GM12873 (cell line): ENCODE results near the gene PSMB1.

Experiments
- TF ChIP-seq, protein P1 (sequence below): IDR thresholded peaks from 2 replicates; pipeline ENCODE4 v1.5.1; 2012; ENCODE audit warnings: low read depth, mild to moderate bottlenecking, moderate library complexity, low read length, control low read depth; ENCODE audit not compliant: insufficient read depth; ENCODE audit errors: missing control alignments

Gene PSMB1

GRCh38 chr6:170516783-170517616 is 36.1 kb downstream of the PSMB1 start:
- TF ChIP-seq, protein P1, sequence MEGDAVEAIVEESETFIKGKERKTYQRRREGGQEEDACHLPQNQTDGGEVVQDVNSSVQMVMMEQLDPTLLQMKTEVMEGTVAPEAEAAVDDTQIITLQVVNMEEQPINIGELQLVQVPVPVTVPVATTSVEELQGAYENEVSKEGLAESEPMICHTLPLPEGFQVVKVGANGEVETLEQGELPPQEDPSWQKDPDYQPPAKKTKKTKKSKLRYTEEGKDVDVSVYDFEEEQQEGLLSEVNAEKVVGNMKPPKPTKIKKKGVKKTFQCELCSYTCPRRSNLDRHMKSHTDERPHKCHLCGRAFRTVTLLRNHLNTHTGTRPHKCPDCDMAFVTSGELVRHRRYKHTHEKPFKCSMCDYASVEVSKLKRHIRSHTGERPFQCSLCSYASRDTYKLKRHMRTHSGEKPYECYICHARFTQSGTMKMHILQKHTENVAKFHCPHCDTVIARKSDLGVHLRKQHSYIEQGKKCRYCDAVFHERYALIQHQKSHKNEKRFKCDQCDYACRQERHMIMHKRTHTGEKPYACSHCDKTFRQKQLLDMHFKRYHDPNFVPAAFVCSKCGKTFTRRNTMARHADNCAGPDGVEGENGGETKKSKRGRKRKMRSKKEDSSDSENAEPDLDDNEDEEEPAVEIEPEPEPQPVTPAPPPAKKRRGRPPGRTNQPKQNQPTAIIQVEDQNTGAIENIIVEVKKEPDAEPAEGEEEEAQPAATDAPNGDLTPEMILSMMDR, result peak; percentile 83

DNA sequence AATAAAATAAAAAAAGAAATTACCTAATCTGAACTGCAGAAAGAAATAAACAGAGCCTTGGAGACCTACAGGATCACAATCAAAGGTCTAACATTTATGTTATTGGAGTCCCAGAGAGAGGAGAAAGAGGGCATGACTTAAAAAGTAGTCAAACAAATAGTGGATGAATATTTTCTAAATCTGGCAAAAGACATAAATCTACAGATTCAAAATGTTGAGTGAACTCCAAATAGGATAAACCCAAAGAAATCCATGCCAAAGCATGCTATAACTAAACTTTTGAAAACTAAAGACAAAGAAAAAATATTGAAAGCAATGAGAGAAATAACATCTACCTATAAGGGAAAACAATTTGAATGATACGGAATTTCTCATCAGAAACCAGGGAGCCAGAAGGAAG is 38.2 kb downstream of the PSMB1 start:
- TF ChIP-seq, protein P1, result no peak

- TF ChIP-seq, protein P1, result no peak
These were observed 40.9 kb downstream of the PSMB1 start for GRCh38 chr6:170512249-170512648.

GRCh38 chr6:170510631-170511030 is 42.5 kb downstream of the PSMB1 start:
- TF ChIP-seq, protein P1, result no peak

DNA sequence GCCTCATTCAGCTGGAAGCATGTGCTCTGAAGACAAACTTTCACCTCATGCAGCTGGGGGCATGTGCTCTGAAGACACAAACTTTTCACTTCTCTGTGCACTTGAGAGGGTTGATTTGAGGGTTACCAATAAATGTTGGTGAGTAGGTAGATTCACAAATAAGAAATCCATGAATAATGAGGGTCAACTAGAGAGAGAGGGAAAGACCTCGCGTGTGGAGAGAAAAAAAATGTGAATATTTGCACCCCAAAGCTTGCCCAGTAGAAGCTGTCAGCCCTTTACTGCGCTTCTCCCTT is 43.4 kb downstream of the PSMB1 start:
- TF ChIP-seq, protein P1, result no peak

DNA sequence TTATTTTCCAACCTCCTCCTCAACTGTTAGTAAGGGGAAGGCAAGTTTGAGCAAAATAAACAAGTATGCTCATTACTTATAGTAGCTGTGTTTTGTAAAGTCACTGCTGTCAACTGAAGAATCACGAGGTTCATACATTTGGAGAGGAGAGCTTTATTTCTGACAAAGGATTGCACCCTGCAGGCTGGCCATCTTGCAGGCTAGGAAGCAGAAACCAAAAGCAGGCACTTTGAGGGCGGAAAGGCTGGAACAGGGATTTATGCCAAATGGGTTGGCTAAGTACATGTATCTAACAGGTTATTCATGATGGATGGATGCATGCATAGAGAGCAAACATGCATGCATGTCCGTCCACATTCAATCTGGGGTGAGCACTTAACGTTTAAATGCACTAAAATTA is 46.7 kb downstream of the PSMB1 start:
- TF ChIP-seq, protein P1, result no peak

DNA sequence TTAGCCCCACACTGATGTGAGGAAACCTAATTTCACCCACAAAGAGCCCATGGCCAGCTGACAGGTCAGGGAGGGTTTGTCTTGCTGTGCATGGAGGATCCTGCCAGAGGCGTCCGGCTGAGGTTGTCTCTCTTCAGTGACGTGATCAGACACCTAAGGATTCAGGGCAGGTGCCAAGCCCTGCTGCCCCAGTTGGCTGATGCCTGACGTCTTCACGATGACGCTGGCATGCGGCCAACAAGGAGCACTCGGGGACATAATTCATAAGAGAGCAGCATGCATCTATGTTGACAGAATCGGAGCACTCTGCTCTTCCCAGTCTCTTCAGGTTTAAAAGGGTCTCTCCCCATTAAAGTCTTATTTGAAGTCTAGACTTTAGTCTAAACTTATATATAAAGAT is 47.8 kb downstream of the PSMB1 start:
- TF ChIP-seq, protein P1, result no peak

GRCh38 chr6:170504479-170504878 is 48.6 kb downstream of the PSMB1 start:
- TF ChIP-seq, protein P1, result no peak
